ENCODE data around the gene RNF208. TPM values are rescaled to one million over a fixed set of nuclear protein-coding genes. Genes with fewer than 3 reads are reported as not detected.

Gene RNF208
- total RNA-seq, 1 donor from 2014 or later: 1.4 TPM

DNA sequence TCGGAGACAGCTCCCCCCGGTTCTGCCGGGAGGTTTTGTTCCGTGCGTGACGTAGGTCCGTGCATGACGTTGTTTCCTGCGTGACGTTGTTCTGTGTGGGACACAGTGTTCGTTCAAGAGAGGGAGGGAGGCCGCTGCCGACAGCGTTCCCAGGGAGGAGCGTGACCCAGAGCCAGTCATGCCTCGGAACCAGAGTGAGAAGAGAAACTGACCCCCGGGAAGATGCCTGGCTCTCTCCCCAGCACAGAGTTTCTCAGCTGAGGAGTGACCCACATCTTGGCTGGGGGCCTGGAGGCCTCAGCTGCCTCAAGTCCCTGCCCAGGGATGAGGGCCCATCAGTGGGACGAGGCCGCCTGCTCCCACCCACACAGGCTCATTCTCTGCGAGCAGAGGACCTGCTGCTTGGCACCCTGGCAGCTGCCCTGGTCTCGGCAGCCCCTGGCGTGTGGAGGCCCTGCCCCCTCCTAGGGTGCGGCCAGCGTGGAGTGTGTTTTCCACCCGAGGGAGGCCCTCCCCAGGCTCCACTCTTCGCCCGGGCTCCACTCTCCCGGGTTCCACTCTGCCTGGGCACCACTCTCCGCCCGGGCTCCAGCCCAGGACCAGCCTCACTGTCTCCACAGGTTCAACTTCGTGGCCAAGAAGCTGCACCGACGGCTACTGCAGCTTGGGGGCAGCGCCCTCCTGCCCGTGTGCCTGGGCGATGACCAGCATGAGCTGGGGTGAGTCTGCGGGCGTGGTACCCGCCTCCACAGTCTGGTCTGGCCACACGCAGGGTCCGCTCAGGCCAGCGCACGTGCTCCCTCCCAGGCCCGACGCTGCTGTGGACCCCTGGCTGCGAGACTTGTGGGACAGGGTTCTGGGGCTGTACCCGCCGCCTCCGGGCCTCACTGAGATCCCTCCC is 8.6 kb downstream of the RNF208 start:
- no peak for DNase-seq

- no peak for DNase-seq
Observed at GRCh38 chr9:137212520-137212919, 9.5 kb downstream of the RNF208 start.

DNA sequence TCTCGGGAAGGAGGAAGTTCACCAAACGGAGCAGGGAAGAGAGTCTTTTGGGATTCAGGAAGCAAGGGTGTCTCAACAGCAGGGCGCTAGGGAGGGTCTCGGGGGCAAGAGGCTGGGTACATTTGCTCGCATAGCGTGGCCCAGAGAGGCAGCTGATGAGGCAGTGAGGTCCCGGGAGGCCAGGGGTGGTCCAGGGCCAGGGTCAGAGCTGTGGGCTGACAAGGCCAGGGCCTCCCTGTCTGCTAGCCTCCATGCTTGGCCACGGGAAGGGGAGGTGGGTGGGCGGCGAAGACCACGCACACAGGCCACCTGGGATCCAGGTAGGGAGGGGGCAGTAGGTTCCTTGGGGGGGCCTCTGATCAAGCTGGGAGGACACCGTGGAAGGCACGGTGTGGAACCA is 10.5 kb downstream of the RNF208 start:
- DNase-seq: no peak

- no peak for DNase-seq
Observed at GRCh38 chr9:137206602-137207001, 15.4 kb downstream of the RNF208 start.

GRCh38 chr9:137205126-137206069 is 16.6 kb downstream of the RNF208 start, which contains the start of the genes NDOR1 and TMEM203:
Gene NDOR1 (plus strand): TSS chr9:137205700. CDS start chr9:137205778, 78 bp downstream.
Gene TMEM203 (minus strand): TSS chr9:137205648. CDS start chr9:137205414, 234 bp downstream.
- DNase-seq: peak; percentile 86

GRCh38 chr9:137204731-137205125 is 17.3 kb downstream of the RNF208 start:
- no peak for DNase-seq

- no peak for DNase-seq
Observed at GRCh38 chr9:137202966-137203365, 19.1 kb downstream of the RNF208 start.

DNA sequence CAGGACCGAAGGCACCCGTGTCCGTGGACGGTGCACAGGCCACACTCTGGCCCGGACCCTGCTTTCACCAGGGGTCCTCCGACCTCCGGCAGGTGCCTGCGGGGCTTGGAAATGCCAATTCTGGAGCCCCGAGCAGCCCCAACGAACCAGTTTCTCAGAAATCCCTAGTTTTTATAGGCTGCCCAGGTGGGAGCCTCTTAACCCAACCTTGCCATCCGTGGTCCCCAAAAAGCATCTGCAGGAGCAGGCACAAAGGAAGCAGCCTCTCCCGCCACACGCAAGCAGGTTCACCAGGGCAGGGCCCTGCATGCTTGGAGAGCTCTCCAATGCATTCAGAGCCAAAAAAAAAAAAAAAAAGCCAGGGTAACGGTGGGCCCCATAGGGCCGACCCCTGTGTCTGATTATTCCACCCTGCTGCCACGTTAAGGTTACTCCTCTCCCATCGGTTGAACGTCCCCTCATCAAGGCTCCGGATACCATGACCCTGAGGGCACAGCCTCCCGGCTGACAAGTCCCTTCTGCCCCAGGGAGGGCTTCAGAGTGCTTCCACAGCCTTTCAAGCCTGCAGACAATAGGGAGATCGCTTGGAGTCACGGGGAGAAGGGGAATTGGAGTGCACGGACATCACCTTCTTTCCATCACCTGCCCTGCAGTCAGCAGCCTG is 20.7 kb downstream of the RNF208 start:
- no peak for DNase-seq

GRCh38 chr9:137200311-137201204 is 21.5 kb downstream of the RNF208 start, which contains the start of gene TPRN:
Gene TPRN (minus strand): TSS chr9:137200741. CDS start chr9:137200711, 30 bp downstream.
- peak; percentile 99 for DNase-seq

GRCh38 chr9:137199411-137200121 is 22.5 kb downstream of the RNF208 start:
- no peak for DNase-seq

- no peak for DNase-seq
Observed at GRCh38 chr9:137198902-137199283, 23.1 kb downstream of the RNF208 start.

DNA sequence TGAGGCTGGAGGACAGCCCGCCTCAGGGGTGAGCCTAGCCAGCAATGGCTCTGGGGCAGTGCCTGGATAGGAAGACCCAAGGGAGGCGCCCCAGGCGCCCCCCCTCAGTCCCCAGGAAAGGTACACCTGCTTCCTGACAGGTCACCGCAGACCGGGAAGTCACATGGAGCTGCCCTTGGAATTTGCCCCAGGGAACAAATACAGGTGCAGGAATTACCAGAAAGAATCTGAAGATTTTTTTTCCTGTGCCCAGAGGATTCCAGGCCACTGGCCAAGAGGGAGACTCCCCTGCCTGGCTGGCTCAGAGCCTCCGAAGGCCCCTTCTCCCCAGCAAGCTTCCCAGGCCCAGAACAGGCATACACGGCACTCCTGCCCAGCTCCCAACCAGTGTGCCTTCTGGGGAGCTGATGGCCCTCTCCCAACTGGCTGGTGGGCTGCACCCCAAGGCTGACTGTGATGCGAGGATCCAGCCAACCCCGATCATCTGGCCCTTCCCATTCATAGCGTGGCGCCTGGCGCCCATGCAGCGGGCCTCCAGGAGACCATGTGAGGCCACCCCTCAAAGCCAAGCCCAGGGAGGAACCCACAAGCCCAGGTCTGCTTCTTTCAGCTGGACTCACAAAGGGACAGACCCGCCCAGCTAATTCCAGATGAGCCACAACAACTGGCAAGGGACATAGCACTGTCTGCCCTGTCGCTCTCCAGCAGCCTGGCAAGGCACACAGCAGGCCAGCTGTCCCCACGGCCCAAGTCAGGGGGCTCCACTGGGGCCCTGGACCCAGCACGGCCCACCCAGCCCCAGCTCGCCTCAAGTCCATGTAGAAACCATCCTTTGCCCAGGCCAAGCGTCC is 23.8 kb downstream of the RNF208 start:
- DNase-seq: no peak

DNA sequence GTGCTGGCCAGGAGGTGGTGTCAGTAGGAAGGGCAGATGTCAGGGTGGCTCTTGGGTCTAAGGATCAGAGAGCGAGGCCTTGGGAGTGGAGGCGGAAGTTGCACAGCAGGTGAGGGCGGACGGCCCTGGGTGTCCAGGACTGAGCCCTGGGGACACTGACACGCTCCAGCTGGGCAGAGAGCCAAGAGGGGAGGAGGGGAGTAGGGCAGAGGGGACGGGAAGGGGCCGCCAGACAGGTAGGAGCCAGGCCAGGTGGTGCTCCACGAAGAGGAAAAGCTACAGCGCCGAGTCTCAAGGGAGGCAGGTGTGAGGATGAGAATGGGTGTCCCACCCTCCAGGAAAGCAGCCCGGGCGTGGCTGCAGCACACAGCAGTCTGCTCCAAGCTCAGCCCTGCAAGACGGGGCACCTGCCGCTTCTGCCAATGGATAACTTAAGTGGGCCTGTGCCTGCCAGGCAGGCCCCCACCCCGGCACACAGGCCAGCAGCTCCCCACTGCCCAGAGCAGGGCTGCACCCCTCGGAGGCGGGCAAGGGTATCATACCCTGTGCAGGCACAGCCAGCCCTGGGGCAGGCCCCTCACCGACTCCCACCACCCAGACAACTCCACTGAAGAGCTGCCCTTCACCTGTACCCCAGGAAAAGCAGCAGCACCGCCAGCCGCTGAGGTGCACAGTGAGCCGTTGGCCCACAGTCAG is 26.4 kb downstream of the RNF208 start:
- DNase-seq: no peak

GRCh38 chr9:137194909-137195308 is 27.1 kb downstream of the RNF208 start:
- no peak for DNase-seq

GRCh38 chr9:137194388-137194787 is 27.7 kb downstream of the RNF208 start:
- DNase-seq: peak; percentile 77

- DNase-seq: no peak
Observed at GRCh38 chr9:137193771-137194170, 28.3 kb downstream of the RNF208 start.

GRCh38 chr9:137192859-137193258 is 29.2 kb downstream of the RNF208 start:
- no peak for DNase-seq

DNA sequence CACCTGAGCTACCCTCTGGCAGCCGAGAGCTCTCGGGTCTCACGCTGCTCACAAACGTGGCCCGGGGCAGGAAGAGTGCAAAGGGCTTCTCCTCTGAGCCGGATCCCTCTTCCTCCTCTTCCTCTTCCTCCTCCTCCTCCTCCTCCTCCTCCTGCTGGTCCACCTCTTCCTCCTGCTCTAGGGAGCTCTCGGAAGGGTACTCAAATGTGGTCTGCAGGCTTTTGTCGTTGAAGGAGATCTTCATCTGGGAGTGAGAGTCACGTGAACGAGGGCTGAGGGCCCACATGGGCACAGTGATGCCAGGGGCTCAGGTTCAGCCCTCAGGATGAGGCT is 29.6 kb downstream of the RNF208 start:
- DNase-seq: no peak
